AG08395 (cell line): ENCODE results near the gene TEX52.
A peak's percentile ranks its signal among the peaks of the same experiment; 100 is the strongest.
"Not testable (repeated sequence)": the region's sequence is repeated elsewhere in the genome, so short reads cannot be mapped to it uniquely, and the experiment has no call there.

Source experiments
- DNase-seq: peaks from one replicate; pipeline ENCODE4 v3.0.0; 2012; ENCODE audit warnings: mixed read lengths, low spot score

The TEX52 gene

DNA sequence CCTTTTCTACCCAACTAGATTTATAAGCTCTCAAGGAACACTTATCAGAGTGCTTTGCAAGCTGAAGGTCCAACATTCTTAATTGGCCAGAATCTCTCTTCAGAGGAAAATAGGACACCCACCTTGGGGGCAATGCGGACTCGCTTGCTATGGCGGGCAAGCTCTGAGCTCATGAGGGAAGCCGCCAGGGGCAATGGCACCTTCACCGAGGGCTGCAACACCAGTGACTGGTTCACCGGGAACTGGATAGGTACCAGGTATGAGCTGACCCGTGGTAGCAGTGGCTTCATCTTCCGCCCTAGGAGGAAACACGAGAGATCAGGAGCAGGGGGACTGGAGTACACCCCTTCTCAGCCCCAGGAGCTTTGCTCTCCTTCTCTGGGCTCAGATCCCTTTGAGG lies 7.4 kb upstream of the TEX52 start:
- no peak for DNase-seq

DNA sequence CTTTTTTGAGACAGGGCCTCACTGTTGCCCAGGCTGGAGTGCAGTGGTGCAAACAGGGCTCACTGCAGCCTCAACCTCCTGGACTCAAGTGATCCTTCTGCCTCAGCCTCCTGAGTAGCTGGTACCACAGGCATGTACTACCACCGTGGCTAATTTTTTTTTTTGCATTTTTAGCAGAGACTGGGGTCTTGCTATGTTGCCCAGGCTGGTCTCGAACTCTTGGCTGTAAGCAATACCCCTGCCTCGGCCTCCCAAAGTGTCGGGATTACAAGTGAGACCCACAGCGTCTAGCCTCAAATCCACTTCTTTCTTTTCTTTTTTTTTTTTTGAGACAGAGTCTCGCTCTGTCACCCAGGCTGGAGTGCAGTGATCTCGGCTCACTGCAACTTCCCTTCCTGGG lies 6.6 kb upstream of the TEX52 start:
- not testable (repeated sequence) for DNase-seq

DNA sequence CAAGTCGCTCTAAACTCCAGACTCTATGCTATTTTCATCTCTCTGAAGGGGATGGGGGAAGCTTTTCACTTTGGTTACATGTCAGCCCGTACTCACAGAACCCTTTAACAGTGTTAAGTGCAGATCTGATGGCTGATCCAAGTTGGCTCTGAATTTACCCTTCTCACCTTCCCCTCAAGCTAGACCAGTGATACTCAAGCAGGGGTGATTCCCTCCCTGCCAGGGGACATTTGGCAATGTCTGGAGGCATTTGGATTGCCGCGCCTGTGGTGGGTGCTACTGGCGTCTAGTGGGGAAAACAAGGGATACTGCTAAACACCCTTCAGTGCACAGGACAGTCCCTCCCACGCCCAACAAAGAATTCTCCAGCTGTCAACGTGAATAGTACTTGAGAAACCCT lies 6.0 kb upstream of the TEX52 start:
- no peak for DNase-seq

DNA sequence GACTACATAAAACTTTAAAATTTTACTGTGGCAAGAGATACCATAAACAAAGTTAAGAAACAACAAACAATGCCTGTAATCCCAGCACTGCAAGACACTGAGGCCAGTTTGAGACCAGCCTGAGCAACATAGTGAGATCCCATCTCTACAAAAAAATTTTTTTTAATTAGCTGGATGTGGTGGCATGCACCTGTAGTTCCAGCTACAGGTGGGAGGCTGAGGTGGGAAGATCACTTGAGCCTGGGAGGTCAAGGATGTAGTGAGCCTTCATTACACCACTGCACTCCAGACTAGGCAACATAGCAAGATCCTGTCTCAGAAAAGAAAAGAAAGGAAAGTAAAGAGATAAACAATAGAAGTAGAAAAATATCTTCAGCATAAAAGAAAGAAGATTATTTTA lies 3.3 kb upstream of the TEX52 start:
- no peak for DNase-seq

DNA sequence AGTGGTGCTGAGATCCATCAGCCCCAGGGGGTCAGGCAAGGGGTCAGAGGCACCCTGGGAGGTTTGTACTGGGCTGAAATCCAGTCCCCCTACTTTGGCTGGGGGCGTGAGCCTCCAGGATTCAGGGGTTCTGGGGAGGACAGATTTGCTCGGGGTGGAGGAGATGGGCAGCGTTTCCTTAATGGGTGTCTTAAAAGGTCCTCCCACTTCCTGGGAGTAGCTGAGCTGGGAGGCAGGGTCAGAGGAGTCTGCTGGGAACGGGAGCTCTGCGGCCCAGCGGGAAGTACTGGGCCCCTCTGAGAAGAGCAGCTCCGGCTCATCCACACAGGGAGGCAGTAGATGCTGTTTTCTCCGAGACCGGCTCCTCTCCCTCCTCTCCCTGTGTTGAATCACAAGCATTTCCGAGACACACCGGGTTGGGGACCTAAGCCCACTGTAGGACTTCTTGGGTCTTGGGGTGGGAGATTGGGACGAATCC lies 2.1 kb upstream of the TEX52 start:
- DNase-seq = no peak

DNA sequence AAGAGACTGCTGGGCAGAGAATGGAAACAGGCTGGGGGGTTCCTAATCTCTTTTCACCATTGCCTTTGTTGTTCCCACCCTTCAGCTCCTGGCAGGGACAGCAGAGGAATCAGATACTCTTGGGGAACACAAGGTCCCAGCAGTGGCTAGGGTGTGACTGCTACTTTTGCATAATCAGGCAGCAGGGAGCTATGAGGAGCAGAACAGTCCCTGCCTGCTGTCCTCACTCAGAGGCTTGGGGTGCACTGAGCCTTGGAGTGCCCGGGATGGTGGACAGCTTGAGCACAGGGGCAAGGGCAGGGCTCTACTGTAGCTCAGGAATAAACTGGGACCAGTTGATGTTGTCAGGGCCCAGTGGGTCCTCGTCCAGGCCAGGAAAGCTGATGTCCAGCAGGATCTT lies 1.5 kb upstream of the TEX52 start:
- no peak for DNase-seq

DNA sequence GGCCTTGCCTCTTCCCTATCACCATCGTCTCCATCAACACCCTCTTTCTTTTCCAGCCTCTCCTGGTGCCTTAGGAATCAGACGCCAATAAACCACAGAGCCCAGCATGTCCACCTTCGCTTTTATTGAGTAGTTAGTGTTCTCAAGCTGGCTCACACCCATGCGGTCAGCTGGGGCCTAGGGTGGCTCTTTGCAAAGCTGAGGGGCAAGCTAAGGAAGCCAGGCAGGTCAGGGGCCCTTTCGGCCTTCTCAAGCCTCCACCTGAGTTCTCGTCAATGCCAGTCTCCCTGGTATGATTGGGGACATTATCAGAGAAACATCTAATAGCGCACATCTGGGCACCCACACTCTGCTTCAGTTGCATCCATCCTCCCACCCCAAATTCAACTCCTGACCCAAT lies 737 bp upstream of the TEX52 start:
- no peak for DNase-seq

DNA sequence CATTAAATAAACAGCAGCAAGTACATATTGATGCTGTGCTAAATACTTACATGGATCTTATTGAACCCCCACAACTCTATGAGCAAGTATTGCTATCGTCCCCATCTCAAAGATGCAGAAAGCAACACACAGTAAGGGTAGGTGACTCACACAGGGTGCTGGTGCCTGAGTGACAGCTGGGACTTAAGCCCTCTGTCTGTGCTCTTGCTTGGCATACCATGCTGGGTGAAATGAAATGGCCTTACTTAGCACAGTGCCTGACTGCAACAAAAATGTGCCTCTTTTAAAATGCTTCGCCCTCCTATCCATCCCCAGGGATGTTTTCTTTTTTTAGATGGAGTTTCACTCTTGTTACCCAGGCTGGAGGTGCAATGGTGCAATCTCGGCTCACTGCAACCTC lies 788 bp downstream of the TEX52 start:
- no peak for DNase-seq

DNA sequence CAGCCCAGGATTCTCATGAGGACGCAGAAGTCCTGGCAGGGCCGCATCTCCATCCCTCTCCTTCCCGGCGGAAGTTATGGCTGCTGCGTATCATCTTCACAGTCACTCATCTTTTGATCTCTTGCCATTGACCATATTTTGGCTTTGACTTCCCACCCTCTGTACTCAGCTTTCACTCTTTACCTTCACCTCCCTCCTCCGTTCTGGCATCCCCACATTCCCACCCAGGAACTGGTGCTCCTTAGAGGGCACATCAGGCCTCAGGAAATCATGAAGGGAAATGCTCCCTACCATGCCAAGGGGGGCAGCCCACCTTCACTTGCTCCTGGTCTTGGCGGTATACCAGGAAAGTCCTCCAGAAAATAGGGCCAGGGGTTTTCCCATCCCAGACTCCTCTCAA lies 1.3 kb downstream of the TEX52 start:
- DNase-seq = no peak

DNA sequence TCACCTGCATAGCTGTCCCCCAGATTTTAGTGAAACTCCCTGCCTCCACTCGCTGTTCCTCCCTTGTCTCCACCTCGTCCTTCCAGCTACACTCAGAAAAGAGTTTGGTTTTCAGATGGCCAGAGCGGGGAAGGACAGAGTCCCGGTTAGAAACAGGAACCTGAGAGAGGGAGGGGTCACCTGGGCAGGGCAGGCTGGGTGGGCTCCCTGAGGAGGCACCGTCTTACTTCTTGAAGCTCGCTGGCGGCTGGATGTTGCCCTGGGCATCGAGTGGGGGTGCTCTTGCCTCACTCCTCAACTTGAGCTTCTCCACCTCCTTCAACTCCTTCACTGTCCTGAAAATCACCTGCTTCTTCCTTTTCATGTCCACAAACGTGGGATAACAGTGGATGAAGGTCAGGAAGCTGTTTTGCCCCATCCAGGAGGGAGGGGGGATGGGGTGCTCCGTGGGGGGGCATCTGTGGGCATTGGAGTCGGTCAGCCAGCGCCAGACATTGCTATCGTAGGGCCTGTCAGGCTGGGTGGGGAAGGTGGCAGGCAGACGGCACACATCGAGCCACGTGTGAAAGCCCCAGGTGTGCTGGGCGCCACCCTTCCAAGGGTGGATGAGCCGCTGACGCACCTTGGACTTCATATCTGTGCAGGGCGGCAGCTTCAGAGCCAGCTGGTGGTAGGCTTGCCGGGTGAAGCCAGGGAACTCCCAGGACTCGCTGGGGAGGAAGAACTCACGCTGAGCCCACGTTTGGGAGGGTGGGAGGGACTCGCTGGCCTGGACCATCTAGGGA lies 2.0 kb downstream of the TEX52 start:
- DNase-seq = no peak

DNA sequence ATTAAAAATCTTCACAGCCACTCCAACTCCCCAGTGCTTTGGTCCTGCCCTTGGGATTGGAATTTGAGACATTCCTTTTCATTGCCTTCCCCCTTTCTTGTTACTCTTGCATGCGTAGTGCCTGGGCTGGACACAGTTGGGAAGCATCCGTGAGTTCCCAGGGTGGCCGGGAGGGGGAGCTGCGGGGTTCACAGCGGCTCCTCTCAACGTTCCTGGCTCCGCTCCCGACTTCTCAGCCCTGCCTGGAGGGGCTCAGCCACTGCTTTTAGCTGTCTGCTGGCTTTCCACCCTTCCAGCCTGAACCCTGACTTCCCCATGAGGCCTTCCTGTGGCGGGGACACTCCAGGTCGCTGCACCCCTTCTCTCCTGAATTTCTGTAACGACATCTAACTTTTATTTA lies 3.2 kb downstream of the TEX52 start:
- DNase-seq = peak; percentile 96

DNA sequence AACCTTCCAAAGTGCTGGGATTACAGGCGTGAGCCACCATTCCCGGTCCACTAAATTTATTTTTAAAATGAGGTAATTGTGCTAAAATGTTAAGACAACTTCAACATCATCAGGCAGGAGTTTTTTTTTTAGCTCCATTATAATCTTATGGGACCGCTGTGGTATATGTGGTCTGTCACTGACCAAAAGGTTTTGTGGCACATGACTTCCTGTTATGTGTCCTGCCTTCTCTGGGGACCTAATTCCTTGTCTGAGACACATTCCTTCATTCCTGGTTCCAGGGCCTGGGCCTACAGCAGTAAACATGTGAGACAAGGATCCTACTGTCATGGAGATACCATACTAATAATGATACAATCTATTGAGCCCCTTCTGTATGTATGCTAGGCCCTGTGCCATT lies 4.9 kb downstream of the TEX52 start:
- DNase-seq = no peak

DNA sequence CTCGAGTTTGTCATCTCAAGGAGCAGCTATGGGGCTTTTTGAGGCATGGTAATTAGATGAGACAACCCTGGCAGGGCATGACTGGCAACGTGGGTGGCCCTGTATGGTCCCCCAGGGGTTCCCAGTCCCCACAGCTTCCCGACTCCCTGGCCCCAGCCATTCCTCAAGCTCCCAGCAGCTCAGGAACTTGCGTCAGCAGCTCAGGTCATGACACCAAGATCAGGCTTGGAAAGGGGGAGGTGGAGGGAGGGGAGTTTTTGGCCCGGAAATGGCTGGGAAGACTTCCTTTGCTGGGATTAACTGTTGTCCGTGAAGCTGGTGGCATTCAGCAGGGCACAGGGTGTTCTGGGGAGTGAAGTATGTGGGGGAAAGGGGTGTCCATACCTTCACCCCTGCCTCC lies 11.6 kb downstream of the TEX52 start:
- DNase-seq = peak; percentile 29

DNA sequence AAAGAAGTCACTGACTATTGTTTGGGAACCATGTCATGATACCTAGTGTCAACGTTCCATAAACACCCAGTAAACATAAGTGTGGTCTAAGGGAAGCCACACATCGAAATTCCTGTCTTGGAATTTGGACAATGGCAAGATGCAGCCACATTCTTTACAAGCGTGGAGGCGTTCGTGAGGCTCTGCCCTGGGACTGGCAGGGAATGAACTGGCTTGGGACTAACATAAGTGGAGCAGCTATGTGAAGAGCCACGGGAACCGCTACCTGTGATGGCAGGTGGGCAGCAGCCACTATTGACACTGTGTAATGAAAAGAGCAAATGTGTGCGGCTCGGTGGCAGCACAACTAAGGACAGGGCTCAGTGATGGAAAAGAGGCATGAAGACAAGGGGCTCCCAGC lies 12.1 kb downstream of the TEX52 start:
- DNase-seq = no peak

DNA sequence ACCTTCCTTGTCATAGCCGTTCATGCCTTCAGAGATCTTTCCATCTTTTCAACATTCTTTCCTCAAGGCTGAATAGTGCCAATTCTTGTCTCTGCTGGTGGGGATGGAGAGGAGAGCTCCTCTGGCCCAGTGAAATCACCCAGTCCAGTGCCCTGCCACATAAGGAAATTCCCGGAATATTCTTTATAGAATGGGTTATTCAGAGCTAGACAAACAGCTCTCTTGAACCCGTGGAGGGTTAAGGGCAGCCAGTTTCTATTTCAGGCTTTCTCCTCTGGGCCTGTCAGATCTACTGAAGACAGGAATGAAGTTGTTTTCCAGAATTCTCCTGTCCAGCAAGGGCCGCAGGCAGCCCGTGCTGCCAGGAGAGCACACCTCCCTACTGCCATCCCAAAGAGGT lies 13.9 kb downstream of the TEX52 start:
- DNase-seq = no peak

DNA sequence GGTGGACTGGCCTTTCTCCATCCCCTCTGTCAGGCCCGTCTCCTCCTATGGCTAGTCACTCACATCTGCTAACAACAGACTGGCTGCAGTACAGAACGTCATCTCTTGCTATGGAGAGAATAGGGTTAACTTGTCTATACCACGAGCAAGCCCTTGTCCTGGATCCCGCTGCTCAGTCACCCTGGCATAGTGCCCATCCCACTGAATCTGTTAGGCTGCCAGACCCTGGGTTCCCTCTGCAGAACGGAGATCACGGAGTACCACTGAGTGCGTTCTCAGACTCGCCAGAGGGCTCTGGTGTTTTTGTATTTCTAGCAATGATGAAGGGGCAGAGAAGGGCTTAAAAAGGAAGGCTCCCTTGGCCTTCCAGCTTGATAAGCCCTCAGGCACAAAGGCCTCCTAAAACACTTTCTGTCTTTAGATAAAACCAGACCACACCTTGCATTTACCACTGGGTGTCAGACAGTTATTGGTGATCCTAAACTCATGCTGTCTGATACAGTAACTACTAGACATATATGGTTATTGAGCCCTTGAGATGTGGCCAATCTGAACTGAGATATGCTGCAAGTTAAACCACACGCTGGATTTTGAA lies 15.7 kb downstream of the TEX52 start:
- DNase-seq = no peak

DNA sequence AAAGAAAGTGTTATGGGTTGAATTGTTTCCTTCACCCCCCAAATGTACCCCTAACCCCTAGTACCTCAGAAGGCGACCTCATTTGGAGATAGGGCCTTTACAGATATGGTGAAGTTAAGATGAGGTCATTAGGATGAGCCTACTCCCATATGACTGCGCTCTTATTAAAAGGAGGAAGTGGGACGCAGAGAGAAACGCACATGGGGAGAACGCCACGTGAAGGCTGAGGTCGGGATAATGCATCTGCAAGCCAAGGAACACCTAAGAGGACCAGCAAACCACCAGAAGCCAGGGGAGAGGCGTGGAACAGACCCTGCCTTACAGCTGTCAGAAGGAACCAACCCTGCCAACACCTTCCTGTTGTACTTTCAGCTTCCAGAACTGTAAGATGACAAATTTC lies 20.3 kb downstream of the TEX52 start:
- no peak for DNase-seq

DNA sequence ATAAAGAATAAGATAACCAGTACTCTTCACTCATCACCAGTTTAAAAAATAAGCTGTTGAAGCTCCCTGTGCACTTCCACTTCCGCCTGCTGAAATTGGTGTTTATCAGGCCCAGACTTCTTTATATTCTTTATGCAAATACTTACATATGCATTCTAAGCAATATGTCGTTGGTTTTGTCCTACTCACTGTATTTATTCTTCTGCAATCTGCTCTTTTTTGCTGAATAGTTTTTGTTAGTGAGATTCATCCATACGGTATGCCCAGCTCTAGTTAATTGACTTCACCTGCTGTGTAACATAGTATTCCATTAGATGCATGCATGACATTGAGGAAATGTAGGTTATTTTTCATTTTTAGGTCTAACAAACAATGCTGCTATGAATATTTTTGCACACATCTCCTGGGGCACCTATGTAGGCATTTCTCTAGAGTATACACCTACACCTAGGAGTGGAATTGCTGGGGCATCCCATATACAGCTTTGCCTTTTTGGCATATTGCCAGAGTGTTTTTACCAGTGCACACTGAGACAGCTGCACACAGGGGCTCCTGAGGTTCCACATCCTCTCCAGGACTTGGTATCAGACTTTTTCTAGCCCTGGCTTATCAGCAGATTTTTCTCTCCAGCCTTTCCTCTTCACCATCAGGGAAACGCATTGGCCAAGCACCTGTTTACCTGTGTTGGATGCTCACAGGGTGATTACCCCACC lies 21.0 kb downstream of the TEX52 start:
- DNase-seq = no peak

DNA sequence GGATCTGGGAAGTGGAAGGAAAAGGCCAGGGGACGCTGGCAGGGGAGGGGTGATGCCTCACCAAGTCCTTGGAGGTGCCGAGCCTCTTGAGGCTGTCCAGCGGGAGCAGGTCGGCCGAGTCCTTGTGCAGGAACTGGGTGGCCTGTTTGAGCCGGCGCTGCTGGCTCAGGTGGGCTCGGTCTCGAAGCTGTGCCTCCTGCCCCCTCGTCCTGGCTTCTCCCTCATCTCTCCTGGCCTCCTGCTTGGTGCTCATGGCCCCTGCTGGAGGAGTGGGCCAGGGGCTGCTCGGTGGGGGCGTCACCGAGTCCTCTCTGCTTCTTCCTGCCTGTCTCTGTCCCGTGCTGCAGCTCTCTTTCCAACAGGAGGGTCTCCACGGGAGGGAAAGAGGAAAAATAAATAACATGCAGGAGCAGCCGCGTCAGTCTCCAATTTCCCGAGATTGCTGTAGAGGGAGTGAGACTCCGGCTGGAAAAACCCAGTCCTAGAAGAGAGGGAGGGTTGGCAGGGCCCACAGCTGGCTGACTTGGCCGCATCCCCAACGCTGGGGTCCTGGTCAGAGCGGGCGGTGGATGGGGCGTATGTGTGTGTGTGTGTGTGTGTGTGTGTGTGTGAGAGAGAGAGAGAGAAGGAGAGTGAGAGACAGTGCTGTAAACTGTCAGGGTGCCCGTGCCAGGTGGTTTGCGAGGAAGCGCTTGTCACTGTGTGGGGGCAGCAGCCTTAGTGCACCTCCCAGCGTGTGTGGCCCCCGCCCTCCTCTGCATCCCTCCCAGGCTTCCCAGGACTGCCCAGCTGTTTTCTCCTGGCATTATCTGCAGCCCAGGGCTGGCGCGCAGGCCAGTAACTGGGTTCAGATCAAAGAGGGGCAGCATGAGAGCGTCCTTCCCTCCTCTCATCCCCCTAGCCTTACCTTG lies 22.0 kb downstream of the TEX52 start, which contains the start of gene NRIP2:
TSS of gene NRIP2 (minus strand) at position 455 of the 911 bp plus-strand sequence. CDS start at position 403, 52 bp downstream.
- DNase-seq = peak; percentile 53

DNA sequence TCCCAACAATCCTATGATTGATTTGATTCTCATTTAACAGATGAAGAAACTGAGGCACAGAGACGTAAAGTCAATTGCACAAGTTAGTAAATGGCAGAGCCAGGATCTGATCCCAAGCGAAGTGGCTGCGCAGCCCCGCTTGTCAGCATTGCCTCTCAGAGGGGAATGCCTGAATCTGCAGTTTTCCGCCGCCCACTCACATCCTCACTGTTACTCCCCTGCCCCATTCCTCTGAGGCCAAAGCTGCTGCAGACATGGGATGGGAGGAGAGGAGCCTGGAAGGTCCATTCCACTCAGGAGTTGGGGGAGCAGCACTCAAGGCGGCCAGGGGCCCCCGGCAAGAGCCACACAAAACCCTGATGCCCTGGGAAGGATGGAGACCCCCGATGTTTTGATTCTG lies 23.0 kb downstream of the TEX52 start:
- no peak for DNase-seq

DNA sequence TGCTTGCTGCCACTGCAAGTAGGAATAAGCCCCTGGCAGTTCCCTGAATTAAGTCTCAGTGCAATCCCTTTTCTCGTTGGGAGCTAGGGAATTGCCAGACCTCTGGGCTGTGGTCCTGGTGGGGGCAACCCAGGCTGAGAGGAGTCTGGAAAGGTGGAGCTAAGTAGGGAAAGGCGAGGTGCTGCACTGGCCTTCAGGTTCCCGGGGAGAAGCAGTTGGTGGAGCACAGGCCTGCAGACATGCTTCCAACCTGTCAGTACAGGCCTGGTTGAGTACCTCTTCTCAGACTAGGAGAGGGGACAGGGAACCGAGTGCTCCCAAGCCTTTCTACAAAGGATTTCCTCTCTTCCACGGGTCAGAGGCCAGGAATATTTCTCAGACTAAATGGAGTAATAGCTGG lies 23.5 kb downstream of the TEX52 start:
- DNase-seq = no peak

DNA sequence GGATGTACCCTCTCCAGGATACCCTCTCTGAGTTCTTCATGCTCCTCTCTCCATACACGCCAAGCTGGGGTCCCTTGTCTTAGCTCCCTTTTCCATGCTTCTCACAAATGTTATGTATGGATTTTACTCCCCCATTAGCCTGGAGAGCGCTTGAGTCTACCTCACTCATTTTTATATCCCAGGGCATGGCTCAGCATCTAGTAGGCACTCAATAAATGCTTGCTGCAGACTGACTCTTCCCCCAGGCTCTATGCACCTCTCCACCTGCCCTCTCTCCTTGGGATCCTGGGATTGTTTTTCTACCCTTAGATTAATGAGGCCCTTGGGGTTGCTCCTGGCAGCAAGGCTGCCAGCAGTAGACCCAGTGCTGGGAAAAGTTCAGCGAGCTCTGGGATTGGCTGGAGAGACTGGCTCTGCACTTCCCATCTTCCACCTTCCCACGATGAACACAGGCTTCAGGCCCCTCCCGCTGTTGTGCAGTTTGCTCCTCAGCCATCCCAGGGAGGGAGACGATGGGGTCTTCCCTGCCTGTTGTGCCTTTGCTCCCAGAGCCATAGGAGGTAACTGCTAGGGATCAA lies 24.2 kb downstream of the TEX52 start:
- DNase-seq = no peak
